Measurements from ENCODE around the gene SGTA.

- no peak for TF ChIP-seq CTCF (IDR thresholded peaks at IDR 0.05)
- no peak for TF ChIP-seq EP300 (IDR thresholded peaks at IDR 0.05; ENCODE audit: low read depth)
- TF ChIP-seq POLR2AphosphoS5 (IDR thresholded peaks at IDR 0.05) = no peak
Observed at GRCh38 chr19:2755448-2755705, 27.7 kb downstream of the SGTA start.

Data from transverse colon (tissue), 4 donors.